HG02981 (cell line): ENCODE measurements around the gene INPP5D.

Experiments
- ATAC-seq: cut with Tn5 transposase; IDR thresholded peaks from one replicate; pipeline ENCODE4 v1.9.1; 2021; ENCODE audit warnings: mild to moderate bottlenecking, moderate library complexity; ENCODE audit not compliant: unreplicated experiment

Gene INPP5D

DNA sequence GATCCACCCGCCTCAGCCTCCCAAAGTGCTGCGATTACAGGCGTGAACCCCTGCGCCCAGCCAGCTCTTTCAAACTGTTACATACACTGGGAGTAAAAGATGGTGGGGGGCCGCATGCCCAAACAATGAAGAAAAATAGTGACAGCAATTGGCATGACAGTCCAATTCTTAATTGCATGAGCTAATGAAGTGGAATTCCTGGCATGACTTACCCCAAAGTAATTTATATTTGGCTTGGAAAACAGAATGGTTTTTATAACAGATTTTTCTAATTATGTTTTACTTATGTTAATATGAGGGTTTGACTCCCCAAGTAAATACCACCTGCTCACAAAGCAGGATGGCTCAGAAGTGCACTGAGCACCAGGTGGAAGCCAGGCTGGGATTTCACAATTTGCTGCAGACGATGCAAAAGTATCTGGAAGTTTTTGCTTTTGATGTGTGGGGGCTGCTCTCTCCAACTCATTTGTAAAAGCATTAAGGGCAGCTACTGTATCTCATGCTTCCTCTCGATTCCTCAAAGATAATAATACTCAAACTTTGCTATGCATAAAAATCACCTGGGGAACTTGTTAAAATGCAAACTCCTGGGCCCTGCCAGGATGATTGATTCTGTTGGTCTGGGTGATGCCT, 167.3 kb downstream of the INPP5D start:
- no peak for ATAC-seq

DNA sequence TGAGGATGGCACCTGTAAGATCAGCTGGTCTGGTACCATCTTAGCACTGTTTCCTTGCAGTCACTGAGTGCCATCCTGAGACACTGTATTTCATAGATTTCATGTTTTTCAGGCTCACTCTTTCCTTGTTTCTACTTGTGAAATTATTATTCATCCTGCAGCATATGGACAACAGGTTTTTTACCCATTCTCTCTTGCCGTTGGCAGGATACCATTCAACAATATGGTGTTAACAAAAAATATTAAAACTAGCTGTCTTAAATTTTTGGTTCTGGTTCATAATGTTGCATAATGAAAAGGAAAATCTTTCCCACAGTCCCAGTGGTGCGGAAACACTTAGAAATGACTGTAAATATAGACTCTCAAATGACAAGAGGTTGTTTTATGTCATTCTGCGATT, 168.2 kb downstream of the INPP5D start:
- no peak for ATAC-seq

DNA sequence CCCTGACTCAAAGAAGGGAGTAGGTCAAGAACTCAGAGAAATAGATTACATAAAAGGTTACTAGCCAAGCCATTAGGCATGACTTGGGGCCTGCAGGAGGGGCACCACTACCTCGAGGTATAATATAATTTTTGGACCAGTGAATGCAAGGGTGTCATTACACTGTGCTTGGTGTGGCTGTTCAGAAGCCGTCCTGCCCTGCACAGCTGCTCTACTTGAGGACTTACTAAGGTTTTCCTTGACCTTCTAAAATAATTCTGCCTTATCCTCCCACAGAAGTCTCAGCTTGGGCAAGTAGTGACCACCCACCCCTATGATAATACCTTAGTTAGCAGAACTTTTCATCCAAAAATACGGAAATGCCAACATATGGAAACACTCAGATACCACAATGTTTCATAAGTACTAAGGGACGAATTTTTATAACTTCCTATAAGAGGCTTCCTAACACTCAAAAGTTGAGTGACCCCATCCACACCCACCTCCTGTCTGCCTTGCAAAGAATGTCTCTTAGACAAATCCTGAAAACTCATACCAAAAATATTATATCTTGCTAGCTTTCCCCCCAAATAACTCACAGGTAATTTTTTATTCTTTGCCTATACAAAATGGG, 173.6 kb downstream of the INPP5D start:
- ATAC-seq = no peak

GRCh38 chr2:233234264-233234663, 174.1 kb downstream of the INPP5D start:
- no peak for ATAC-seq

GRCh38 chr2:233234996-233235395, 174.9 kb downstream of the INPP5D start:
- ATAC-seq = no peak

DNA sequence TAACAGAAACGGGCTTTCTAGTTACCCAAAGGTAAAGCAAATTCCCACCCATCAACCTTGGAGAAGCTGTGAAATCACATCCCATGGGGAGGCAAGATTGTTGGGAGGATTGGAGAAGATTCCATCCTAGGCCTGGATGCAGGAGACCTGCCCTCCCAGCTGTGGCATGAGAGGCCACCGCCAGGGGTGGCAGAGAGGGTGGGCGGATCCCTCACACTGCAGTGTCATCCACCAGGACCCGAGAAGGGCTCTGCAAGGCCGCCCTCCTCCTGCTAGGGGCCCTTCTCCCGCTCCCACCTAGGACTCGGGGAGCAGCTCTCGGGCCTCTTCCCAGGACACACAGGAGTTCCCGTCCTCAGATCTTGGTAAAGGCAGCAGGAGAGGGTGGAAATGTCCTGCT, 175.8 kb downstream of the INPP5D start:
- ATAC-seq = no peak

DNA sequence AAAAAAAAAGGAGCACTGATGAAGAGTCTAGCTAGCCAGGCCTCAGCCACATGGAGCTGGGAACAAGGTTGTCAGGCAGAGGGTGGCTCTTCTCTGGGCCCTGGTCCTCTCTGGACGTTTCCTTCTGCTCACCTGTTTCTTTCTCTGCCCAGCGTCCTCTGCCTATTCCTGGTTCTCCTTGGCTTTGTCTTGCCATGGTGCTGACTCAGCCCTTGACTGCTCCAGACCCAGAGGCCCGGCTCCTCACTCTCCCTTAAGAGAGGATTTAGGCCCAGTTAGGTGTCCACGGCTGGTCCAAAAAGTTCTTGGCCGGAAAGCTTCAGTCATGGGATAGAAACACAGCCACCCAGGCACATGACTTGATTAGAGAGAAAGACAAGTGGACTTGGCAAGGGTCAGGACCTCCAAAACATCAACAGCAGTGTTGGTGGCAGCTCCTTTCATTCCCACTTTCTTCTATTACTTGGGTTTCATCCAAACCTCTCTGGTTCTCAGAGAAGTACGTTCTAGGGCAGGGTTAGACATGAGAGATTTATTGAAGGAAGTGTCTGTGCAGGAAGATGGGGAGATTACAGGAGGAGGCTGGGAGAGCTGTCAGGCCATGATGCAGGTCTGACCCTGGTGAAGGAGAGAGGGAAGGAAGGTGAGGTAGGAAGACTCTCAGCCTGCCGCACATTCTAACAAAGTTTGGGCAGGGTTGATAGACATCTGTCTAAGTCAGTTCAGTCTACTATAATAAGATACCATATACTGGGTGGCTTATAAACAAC, 176.9 kb downstream of the INPP5D start:
- ATAC-seq = no peak

GRCh38 chr2:233240897-233241296, 180.8 kb downstream of the INPP5D start:
- ATAC-seq = no peak

GRCh38 chr2:233241803-233242202, 181.7 kb downstream of the INPP5D start:
- no peak for ATAC-seq

GRCh38 chr2:233242231-233242927, 182.2 kb downstream of the INPP5D start:
- ATAC-seq = no peak

- no peak for ATAC-seq
These were observed 183.2 kb downstream of the INPP5D start for GRCh38 chr2:233243348-233243747.

- no peak for ATAC-seq
These were observed 184.7 kb downstream of the INPP5D start for GRCh38 chr2:233244818-233245217.

- no peak for ATAC-seq
These were observed 185.3 kb downstream of the INPP5D start for GRCh38 chr2:233245406-233245805.

GRCh38 chr2:233247116-233247515, 187.0 kb downstream of the INPP5D start:
- ATAC-seq = no peak

GRCh38 chr2:233247744-233248143, 187.6 kb downstream of the INPP5D start:
- ATAC-seq = no peak

DNA sequence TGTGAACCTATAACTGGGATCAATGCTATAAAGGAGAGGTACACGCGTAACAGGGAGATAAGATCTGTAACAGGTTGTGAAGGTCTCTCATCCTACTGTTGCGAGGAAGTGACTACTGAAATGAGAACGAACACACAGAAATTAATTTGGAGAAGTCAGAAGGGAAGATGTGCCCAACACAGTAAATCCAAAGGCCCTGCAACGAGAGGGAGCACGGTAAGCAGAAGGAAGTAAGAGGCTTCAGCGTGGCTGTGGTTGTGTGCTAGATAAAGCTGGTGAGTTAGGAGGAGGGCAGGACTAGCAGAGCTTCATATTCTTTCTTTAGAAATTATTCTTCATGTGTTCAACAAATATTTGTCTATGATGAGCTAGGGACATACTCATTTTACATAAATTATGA, 188.9 kb downstream of the INPP5D start:
- ATAC-seq = no peak

- no peak for ATAC-seq
These were observed 190.4 kb downstream of the INPP5D start for GRCh38 chr2:233250568-233250967.

DNA sequence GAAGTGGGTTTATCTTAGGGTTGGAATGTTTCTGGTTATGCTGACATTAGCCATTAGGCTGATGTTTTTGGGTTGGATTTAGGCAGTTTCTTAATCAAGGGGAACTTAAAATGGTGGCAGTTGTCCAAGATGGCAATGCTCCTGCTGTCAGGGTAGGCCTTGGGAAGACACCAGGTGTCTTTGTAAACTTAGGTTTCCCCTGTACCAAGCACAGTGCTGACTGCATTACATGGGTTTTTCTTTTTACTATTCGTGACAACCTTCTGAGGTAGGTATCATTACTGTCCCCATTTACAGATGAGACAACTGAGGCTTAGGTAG, 190.8 kb downstream of the INPP5D start:
- ATAC-seq = peak; percentile 7

GRCh38 chr2:233251306-233252116, 191.4 kb downstream of the INPP5D start, which contains the start of gene ATG16L1:
TSS of gene ATG16L1 (plus strand) at chr2:233251673. CDS start at chr2:233251828, 155 bp downstream.
- ATAC-seq = peak; percentile 96

DNA sequence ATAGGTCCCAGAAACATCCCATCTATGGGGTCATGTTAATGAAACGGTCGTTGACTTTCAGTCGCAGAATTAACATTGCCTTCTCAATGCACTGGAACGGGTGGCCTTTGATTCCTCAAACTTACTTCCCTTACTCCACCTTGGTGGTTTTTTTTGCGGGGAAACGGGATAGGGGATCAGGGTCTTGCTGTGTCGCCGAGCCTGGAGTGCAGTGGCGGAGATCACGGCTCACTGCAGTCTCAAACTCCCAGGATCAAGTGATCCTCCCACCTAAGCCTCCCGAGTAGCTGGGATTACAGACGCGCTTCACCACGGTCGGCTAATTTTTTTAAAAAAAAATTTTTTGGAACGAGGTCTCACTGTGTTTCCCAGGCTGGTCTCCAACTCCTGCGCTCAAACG, 192.1 kb downstream of the INPP5D start:
- ATAC-seq = no peak

DNA sequence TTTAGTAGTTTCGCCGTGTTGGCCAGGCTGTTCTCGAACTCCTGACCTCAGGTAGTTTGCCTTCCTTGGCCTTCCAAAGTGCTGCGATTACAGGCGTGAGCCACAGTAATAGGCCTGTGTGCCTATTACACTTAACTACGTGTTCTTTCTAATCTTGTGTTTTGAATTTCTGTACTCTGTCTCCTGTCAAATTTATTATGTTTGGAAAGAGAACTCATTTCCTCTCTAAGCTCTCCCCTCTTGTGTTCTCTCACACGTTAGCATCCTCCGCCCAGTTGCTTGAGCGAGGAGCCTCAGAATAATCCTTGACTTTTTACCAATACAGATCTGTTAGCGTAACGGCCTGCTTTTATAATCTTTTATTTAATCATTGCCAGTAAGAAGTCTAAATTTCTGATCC, 195.0 kb downstream of the INPP5D start:
- no peak for ATAC-seq
